NCI-H2171 treated with DMSO at 0.1 percent for 48 hours (cell line): Measurements from ENCODE around the gene FARS2.
"Not testable (repeated sequence)": the region's sequence is repeated elsewhere in the genome, so short reads cannot be mapped to it uniquely, and the experiment has no call there.

Source experiments
- DNase-seq: peaks from one replicate; lab custom pipeline; 2025; lab: John Stamatoyannopoulos, UW

Gene FARS2

GRCh38 chr6:5637714-5638113 is 376.4 kb downstream of the FARS2 start:
- no peak for DNase-seq

DNA sequence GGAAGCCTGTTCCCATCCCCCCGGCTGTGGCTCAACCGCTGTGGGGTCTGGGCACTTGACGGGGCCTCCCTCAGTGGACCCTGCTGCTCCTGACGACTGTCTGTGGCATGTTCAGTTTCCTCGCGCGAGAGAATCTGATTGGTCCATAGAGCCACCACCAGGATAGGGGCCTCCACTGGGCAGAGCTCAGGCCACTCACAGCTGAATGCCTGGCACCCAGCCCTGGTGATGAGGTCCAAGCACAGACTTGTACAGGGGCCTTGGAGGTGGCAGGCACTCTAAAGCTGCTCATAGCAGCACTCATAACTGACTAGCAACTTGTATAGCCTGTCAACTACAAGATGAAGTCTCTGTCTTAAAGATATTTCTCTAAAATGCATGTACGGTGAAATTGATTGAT is 377.4 kb downstream of the FARS2 start:
- no peak for DNase-seq

DNA sequence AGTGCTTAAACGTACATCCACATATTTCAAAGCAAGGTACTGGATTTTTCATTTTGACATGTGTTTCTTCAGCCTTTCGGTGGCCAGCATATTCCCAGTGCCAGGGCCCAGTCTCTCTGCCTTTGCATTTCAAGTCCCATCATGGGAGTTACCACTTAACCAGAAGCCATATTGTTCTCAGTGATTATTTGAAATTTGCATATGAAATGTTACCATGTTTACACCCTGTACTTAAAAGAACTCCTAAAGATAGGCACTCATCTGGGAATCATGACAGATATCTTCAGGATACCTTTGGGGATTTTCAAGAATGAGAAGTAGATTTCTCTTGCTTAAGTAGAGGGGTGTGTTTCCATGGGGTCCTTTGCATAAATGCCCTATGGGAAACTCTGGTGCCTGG is 377.9 kb downstream of the FARS2 start:
- no peak for DNase-seq

- DNase-seq, result no peak
Measured at GRCh38 chr6:5640614-5641013, 379.3 kb downstream of the FARS2 start.

GRCh38 chr6:5644523-5645185 is 383.3 kb downstream of the FARS2 start:
- no peak for DNase-seq

DNA sequence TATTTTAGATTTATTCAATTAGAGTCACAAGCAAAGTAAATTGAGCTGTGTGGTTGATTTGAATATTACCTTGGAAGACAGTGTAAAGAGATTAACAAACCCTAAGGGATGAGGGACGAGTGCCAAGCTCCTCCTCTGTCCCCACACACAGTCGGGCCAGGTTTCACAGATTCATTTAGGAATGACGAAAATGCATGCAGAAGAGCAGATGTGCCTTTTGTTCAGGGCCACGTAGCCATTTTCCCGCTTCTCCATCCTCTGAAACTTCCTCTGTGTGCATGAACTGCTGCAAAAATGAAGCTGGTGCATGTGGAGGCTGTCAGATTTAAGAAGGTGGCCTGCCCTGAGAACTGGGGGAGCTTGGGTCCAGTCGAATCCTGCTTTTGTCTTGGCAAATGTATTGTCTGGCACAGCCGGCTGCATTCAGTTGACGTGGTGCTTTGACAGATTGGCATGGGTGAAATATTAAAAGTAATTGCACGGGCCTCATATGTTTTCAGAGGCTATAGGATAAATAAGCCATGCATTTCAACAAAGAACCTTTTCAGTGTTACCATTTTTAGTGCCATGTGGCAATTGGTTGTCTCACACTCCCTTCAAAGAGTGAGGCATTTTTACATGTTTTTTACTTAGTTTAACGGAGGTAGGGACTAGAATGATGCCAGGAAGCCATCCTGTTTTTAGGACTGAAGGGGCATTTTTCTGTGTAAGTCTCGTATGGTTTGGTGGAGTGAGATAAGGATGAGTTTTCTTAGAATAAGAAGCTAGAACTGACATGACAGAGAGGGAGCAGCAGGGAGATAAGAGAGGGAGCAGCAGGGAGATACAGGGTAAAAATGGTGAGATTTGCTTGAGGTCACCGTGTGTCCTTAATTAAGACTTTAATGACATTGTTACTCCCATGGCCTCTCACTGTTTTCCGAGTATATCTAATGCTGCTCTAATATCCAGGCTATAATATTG is 384.3 kb downstream of the FARS2 start:
- DNase-seq, result peak; percentile 23

DNA sequence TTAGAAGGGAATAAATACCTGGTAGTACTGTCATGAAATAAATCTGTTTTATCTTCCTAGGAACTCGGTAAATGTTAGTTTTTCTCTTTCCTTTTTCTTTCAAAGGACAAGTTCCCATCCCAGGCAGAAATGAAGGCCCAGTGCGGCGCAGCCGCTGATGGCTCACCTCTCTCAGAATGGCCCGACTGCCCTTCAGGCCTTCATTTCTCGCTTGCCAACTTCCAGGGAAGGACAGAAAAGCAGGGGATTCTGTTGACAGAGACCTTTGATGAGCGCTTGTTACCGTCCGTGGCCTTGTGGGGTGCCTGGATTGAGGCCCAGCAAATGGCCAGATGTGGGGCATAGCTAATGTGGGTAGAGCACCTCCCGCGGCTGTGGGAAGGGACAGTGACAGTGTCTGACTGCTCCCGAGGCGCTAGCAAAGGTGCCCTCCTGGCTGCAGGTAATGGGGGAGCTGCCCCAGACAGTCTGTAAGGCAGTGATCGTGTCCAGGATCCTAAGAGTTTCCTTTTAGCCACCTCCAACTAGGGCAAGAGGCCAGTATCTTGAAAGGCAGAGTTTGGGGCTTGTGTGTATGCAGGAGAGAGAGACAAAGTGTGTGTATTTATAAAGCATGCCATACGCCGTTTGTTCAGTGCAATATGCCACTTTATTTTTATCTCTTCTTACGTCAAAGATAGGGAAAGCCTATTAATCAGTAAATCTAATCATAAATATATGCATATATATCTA is 391.3 kb downstream of the FARS2 start:
- no peak for DNase-seq

- no peak for DNase-seq
Measured at GRCh38 chr6:5653801-5654200, 392.5 kb downstream of the FARS2 start.

GRCh38 chr6:5656226-5656625 is 394.9 kb downstream of the FARS2 start:
- no peak for DNase-seq

DNA sequence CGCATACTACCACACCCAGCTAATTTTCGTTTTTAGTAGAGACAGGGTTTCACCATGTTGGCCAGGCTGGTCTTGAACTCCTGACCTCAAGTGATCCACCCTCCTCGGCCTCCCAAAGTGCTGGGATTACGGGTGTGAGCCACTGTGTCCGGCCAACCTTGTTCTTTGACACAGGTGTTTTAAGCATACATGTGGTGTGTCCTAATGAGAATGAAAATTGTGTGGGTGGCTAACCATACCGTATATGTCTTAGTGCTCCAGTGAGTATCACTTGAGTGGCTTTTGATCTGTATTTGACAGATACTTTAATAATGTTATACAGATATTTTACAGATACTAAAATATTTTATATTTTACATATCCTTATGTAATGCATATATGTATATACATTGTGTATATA is 395.4 kb downstream of the FARS2 start:
- not testable (repeated sequence) for DNase-seq

DNA sequence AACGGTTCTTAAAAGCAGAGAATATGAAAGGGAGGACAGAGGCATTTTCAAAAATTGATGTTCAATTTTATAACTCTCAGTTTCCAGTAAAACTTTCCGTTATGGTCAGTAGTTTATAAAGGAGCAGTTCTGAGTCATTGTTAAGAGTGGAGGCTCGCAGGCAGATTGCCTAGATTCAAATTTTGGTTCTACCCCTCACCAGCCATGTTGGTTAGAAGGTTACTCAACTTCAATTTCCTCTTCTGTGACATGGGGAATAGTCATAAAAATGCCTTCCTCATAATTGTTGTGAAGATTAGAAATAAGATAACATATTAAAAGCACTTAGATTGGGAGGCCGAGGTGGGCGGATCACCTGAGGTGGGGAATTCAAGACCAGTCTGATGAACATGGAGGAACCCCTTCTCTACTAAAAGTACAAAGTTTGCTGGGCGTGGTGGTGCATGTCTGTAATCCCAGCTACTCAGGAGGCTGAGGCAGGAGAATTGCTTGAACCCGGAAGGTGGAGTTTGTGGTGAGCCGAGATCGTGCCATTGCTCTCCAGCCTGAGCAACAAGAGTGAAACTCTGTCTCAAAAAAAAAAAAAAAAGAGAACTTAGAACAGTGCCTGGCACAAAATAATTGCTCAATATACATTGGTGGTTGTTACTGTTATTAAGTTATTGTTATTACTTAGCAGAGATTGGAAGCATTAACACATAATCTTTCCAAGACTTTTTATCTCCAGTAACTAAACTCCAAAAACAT is 396.5 kb downstream of the FARS2 start:
- DNase-seq, result no peak

GRCh38 chr6:5659467-5659866 is 398.2 kb downstream of the FARS2 start:
- no peak for DNase-seq

DNA sequence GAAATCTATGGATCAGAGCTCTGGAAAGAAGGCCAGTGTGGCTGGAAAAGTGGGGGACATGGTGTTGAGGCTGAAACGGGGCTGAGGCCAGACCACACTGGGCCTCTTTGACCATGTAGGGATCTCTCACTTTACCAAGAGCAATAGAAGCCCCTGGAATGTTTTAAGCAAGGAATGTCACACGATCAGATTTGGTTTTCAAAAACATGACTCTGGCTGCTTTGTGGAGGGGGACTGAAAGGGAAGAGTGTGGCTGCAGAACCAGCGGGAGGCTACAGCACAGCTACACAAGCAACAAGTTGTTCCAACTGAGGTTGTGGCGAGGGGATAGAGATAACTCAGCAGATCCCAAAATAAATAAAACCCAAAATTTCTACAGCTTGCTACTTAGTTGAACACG is 399.5 kb downstream of the FARS2 start:
- no peak for DNase-seq

GRCh38 chr6:5662797-5663196 is 401.5 kb downstream of the FARS2 start:
- no peak for DNase-seq

- no peak for DNase-seq
Measured at GRCh38 chr6:5663259-5663658, 401.9 kb downstream of the FARS2 start.

DNA sequence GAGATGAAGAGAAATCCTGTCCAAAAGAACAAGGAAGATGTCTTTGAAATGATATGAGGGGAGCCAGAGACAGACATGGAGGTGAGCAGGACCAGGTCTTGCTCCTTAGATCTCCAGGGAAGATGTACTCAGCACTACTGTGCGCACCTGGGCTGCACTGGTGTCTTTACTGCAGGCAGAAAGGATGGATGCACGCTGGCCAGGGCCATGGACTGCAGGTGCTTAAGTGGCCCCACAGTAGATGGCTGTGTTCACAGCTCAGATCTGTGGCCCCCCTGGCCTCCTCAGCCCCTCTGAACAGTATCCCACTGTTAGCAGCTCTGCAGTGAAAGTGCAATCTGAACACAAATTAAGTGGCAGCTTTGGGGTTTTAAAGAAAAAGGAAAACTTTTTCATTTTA is 402.4 kb downstream of the FARS2 start:
- DNase-seq, result no peak

GRCh38 chr6:5664149-5664548 is 402.8 kb downstream of the FARS2 start:
- DNase-seq, result no peak

DNA sequence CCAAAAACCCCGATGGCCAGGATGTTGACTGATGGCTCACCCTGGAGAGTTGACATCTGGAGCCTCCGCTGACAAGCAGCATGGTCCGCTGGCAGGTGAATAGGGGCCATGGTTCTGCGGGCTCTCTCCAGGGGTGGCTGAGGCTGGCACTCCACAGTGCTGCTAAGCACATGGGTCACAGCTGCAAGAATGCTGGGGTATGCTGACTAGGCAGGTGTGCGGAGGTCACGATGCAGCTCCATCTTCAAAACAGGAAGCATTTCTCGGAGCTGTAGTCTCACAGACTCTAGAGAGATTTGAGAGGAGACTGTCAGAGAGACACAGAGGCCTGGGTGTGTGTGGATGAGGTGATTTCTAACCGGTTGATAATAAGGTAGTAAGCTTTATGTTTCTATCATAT is 403.9 kb downstream of the FARS2 start:
- DNase-seq, result no peak

DNA sequence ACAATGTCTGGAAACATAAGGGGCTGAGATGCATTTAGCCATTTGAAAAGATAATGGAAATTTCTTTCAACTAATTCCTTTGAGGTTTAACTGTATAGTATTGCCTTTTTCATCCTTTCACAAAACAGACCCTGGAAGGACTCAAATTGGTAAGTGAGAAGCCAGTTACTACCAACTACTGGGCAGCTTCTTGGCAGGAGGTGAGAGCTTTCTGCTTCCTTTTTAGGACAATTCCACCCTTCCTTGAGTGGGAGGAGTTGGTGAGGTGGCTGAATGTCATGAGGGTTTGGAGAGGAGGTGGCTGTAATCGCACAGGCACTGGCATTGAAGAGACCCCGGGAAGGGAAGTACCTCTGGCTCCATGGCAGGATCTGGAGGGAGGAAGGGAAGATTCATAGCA is 404.4 kb downstream of the FARS2 start:
- no peak for DNase-seq

DNA sequence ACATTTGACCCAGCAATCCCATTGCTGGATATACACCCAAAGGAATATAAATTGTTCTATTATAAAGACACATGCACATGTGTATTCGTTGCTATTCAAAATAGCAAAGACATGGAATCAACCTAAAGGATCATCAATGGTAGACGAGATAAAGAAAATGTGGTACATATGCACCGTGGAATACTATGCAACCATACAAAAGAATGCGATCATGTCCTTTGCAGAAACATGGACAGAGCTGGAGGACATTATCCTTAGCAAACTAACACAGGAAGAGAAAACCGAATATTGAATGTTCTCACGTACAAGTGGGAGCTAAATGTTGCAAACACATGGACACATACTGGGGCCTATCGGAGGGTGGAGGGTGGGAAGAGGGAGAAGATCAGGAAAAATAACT is 405.4 kb downstream of the FARS2 start:
- DNase-seq, result no peak

DNA sequence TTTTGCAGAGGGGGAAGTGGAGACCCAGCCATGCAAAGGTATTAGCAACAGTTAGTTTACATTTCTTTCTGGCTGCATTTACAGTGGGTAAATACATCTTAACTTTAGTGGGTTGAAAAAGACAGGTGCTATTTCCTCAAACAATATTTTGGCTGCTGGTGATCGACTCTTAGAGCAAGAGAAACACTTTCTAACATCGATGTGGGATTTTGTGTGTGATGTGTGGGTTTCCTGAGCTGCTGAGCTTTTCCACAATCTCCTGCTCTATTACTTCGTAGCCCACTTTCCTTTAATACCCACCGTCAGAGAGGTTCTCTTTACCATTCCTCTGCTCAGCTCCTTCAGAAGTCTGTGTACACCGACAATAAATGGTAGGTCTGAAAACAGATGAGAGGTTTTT is 406.4 kb downstream of the FARS2 start:
- DNase-seq, result no peak

DNA sequence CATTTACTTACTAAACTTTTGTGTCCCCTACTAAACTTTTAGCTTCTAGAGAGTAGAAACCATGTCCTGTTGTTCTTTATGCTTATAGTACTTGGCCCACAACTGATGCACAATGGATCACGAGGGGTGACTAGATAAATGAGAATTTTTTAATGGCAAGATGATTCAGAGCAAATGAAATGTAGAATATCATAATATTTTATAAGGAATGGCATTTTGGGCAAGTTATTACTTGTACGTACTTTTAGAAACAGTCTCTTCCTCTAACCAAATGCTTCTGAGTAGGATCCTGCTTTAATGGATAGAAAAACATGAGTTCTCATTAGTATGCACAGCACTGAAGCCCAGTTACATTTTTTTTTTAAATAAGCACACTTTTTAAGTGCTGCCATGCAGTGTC is 409.1 kb downstream of the FARS2 start:
- no peak for DNase-seq
